GF-D8 (cell line): ENCODE results near the gene PCNT.
A peak's percentile ranks its signal among the peaks of the same experiment; 100 is the strongest.
"Not testable (repeated sequence)": the region's sequence is repeated elsewhere in the genome, so short reads cannot be mapped to it uniquely, and the experiment has no call there.

ENCODE experiments used
- DNase-seq: peaks from one replicate; lab custom pipeline; 2025; lab: John Stamatoyannopoulos, UW

The PCNT gene

DNA sequence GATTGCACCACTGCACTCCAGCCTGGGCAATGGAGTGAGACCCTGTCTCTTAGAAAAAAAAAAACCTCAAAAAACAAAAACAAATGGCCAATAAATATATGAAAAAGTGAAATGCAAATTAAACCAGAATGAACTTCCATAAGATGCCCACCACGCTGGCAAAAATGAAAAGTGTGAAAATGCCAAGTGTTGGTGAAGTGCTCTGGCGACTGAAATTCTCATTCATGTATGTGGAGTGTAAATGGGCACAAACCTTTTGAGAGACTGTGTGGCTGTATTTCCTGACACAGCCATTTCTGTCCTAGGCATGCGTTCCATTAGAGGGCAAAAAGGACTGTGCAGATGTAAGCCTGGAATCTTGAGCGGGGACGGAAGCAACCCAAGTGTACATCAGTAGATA lies 19.5 kb upstream of the PCNT start:
- DNase-seq: no peak

DNA sequence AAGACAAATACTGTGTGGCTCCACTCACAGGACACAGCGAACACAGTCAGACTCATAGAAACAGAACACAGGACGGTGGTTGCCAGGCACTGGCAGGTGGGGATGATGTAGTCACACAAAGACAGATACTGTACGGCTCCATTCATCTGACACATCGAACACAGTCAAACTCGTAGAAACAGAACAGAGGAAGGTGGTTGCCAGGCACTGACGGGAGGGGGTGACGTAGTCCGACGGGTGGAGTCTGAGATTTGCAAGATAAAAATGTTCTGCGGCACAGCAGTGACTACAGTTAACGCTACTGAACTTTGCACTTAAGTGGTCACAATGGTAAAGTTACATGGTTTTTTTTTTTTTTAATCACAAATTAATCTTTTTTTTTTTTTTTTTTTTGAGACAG lies 19.0 kb upstream of the PCNT start:
- DNase-seq: no peak

DNA sequence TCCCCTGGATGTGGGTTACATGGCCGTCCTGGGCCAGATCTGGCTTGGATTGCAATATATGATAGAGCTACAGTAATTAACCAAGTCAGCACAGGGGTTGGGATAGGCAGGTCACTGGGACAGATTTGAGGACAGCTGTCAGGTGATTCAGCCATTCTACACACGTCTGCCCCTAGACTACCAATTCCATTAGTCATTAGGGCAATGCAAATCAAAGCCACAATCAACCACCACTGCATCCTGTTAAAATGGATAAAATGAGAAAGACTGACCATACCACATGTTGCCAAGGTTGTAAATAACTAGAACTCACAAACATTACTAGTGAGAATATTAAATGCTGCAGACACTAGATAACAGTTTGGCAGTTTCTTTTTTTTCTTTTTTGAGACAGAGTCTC lies 16.3 kb upstream of the PCNT start:
- DNase-seq: no peak

DNA sequence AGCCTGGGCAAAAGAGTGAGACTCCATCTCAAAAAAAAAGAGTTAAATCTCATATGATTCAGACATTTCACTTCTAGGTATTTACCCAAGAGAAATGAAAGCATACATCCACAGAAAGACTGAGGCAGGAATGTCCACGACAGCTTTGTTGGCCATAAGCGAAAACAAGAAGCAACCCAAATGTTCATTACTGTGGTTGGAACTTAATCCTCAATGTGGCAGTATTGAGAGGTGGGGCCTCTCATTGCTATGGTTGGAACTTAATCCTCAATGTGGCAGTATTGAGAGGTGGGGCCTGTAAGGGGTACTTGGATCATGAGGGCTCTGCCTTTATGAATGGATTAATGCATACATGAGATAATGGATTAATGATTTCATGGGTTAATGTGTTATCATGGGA lies 15.5 kb upstream of the PCNT start:
- DNase-seq: no peak

DNA sequence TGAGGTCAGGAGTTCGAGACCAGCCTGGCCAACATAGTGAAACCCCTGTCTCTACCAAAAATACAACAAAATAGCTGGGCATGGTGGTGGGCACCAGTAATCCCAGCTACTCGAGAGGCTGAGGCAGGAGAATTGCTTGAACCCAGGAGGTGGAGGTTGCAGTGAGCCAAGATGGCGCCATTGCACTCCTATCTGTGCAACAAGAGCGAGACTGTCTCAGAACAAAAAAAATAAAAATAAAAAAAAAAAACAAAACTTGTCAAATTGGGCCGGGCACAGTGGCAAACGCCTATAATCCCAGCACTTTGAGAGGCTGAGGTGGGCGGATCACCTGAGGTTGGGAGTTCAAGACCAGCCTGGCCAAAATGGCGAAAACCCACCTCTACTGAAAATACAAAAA lies 13.7 kb upstream of the PCNT start:
- not testable (repeated sequence) for DNase-seq

DNA sequence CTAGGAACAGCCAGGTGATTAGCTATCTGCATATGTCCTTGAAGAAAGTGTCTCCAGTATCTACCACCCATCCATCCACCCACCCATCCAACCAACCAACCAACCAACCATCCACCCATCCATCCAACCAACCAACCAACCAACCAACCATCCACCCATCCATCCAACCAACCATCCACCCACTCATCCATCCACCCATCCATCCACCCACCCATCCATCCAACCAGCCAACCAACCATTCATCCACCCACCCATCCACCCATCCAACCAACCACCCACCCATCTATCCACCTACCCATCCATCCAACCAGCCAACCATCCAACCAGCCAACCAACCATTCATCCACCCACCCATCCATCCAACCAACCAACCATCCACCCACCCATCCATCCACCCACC lies 12.4 kb upstream of the PCNT start:
- no peak for DNase-seq

DNA sequence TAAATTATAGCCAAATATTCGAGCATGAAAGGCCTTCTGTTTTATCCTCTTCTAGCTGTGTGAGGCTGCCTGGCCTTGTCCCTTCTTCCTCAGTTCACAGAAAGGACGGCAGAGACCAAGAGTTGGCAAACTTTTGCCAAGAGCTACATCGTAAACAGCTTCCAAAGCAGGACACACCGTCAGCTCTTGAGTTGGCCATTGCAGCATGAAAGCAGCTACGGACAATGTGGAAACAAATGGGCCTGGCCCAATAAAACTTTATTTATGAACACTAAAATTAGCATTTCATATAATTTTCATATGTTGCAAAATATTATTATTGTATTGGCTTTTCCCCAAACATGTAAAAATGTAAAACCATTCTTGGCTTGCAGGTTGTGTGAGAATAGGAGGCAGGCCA lies 11.0 kb upstream of the PCNT start:
- DNase-seq: no peak

DNA sequence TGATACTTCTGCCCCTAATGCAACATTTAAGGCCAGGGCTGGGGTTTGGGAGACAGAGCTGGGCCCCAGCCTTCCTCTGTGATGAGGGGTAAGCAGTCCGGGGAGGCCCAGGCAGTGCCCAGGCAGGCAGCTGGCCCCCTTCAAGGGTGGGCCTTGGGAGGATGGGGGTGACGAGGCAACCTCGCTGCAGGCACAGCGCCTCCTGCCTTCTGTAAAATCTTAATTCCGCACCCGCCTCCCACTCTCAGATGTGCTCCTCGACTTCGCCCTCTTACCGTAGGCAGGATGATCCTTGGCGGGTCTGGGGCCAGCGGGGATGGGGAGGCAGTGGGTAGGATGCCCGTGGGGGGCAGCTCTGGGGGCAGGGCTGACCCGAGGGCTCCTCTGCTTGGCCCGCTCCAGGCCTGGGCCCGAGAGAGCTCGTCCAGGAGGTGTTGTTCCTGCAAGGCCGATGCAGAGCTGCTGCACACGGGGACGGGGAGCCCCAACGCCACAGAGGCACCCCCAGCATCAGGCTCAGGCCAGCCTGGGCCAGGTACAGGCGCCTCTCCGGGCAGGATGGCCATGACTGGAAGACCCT lies 9.4 kb upstream of the PCNT start:
- no peak for DNase-seq

DNA sequence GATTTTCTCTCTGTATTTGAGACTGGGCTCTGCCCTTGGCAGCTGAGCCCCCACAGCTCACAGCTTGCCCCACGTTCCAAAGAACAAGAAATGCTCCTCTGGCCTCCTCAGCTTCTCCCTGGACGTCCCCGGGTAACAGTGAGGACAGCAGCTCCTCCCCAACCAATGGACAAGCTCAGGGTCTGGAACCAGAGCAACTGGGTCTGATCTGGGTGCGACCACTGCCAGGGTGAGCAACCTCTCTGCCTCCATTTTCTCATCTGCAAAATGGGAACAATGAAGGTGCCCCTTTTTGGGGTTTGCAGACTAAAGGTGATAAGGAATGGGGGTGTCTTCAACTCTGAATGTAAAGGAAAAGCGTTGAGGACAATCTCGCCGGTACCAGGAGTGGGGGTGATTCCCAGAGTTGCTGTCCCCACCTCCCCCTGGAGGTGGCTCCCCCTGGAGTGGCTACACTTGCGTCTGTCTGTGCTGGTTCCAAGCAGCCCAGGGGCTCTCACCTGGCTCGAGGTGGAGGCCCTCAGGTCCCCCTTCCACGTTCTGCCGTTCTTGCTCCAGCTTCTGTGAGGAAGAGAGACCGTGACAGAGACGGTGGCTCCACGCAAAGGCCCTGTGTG lies 7.1 kb upstream of the PCNT start:
- no peak for DNase-seq

DNA sequence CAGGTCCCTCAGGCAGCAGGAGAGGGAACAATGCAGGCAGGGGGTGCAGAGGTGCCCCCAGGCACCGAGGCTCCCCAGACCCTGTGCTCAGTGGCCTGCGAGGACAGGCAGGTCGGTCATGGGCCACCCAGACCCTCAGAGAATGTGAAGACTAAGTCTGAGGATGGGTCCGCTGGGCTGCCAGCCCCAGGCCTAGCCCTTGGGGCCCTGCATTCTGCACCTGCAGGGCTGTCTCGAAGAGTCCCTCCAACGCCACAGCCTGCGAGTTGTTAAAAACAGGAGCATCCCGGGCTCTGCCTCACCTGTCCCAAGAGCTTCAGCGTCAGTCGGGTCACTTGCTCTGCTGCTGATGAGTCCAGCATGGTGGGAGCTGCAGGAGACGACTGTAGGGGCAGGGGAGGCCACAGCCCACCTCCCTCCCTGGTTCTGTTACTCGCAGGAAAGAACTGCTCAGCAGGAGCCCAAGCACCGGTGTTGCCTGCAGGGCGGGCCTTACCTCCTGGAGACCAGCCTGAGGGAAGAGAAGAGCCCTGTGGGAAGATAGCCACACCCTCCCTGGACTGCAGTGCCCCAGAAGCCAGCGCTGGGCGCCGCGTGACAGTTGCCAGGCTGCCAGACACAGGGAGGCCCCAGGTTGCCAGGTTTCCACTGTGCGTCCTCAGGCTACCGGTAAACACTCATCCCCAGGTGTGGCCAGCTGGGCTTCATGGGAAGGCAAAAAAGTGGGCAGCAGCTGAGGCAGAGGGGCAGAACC lies 6.1 kb upstream of the PCNT start:
- DNase-seq: no peak

DNA sequence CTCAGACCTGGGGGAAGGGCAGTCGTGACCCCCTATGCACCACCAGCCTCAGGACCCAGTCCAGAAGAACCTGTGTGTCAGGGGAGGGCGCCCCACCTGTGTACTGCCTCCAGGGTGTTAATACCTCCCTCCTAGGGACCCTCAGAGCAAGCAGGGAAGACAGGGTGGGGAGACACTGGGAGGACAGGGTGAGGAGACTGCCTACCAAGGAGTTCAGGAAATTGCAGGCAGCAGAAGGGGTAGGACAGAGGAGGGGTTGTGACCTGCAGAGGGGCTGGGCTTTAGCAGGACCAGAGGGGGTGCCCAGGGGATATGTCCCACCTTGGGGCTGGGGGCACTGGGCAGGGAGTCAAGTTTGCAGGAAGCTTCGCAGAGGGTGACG lies 5.5 kb upstream of the PCNT start:
- no peak for DNase-seq

DNA sequence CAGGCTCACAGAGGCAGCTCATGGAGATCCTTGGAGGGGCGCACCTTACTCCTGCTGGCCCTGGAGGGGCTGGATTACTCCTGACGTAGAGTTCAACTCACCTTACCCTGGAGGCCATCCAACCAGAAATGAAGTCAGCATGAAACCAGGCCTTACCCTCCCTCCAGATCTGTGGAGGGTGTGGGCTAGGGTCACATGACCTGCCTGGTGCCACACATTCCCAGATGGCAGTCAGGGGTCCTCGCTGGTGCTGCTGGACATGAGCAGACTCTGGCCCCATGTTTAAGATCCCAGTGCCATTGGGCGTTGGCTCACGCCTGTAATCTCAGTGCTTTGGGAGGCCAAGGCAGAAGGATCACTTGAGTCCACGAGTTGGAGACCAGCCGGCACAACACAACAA lies 4.8 kb upstream of the PCNT start:
- no peak for DNase-seq

DNA sequence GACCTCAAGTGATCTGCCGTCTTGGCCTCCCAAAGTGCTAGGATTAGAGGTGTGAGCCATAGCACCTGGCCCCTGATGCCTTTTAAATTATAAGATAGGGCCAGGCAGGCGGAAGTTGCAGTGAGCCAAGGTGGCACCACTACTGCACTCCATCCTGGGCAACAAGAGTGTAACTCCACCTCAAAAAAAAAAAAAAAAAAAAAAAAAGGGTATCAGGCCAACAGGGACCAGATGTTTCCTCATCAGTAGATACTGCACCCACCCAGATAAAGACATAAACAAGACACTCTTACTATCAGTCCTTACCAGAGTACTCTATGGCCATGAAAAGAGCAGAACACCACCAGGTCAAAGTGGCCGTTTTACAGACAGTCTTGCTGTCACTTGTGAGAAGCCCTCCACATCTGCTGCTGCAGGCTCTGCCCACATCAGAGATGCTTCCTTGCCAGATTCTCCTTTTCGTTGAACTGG lies 3.6 kb upstream of the PCNT start:
- peak; percentile 39 for DNase-seq

DNA sequence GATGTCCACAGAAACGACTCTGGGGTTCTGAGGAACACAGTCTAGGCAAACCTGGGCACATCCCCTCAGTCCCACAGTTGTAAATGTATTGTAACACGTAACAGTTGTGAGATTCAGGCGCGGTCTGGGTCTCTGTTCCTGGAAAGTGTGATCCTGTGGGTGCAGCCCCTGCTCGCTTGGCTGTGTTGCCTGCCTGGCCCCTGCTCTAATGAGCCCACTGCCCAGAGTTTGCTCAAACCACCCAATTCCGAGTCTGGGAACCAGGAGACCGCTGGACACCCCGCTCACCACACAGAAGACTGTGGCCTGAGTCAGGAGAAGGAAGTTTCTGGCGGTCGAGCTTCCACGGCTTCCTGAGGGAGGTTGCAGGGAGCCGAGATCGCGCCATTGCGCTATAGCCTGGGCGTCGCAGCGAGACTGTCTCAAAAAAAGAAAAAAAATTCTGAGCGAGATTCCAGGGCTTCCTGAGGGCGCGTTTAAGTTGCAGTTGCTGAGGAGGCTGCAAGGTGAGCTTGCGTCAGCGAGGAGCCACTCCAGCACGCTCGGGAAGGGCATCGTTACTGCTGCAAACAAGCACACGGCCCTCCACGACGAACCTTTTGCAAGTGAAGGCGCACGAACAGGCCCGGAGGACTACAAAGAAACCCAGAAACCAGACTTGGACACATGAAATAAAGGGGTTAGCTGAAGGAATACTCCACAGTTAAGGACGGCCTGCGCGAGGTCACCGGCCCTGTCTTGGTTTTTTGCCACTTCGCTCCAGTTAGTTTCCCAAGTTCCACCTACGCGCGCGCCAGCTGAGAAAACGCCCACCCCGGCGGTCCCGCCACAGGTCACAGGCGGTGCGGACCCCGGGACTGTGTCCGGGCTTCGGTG lies 1.4 kb upstream of the PCNT start:
- peak; percentile 21 for DNase-seq

DNA sequence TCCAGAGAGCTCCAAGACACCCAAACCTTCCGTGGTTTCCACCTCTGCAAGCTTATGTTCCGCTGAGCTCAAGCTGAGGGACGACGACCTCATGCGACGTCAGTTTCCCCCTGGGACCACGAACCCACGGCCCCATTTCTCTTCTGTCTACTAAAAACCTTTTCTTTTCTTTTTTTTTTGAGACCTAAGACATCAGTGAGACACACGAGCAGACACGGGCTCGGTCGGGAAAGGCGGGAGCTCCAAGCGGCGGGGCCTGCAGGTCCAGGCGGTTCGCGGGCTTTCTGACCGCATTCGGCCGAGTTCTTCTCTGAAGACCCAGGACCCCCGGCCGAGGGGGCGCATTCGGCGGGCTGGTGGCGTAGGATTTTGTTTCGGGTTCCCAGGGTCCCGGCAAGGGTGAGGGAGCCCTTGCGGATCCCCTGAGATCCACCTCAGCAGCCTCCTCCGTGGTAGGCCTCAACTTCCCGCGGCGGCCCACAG lies 688 bp upstream of the PCNT start:
- DNase-seq: no peak

DNA sequence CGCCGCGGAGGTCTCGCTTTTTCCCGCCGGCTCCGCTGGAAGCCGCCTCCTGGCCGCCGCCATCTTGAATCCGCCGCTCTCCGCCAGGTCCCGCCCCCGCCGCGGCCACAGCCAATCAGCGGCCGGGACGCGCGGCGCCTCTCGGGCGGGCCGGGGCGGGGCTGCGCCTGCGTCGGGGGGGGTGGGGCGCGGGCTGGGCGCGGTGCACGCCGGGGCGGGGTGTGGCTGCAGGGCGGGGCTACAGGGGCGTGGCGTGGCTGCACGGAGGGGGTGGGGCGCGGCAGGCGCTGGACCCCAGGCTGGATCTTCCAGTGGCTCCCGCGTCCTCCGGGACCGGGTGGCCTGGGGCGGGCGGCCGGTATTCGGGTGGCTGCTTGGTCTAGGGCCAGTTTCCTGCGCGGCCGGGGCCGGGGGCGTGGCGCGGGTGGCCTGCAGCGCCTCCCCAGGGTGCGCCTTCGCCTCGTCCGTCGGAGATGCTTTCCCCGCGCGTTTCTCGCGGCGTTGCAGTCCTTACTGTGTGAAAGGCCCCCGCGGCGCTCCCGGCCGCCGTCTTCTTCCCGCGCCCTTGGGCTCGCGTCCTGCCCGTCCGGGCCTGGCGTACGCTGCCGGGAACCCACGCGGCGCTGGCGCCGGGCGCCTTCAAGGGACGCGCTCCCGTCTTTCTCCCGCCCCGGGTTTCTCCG lies 575 bp downstream of the PCNT start:
- DNase-seq: peak; percentile 72

DNA sequence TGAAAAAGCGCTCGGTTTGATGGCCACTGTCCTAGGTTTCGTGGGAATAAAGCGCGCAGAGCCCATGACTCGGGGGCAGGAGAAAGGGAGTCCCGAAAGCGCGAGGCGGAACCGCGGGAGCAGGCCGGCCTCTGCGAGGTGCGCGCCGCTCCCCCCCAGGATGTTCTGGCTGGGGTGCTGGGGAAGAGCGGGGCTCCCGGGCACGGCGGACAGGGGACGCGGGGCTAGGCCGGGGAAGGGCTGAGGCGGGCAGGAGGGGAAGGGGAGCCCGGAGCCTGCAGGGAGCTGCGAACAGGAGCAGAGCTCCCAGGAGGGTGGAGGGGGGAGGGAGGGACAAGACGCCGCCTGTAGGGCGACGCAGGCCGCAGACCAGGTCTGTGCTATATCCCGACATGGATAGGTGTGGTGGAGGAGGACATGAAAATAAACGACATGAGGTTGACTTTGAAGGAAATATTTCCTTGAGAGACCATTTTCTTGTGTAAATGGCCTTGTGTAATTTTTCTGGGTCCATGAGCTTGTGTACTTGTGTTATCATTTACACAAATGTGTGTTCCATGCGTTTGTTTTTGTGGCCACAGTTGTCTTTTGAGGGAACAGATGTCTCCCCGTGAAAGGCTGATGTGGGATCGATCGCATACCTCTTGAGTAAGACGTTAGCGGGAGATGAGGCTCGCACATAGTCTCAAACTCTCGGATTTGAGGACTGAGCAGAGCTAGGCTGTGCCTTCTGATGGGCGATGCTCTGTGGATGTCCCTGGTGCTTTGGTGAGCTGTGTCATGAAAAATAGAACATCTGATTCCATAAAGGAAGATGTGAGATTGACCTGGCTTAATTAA lies 1.3 kb downstream of the PCNT start:
- DNase-seq: peak; percentile 29

DNA sequence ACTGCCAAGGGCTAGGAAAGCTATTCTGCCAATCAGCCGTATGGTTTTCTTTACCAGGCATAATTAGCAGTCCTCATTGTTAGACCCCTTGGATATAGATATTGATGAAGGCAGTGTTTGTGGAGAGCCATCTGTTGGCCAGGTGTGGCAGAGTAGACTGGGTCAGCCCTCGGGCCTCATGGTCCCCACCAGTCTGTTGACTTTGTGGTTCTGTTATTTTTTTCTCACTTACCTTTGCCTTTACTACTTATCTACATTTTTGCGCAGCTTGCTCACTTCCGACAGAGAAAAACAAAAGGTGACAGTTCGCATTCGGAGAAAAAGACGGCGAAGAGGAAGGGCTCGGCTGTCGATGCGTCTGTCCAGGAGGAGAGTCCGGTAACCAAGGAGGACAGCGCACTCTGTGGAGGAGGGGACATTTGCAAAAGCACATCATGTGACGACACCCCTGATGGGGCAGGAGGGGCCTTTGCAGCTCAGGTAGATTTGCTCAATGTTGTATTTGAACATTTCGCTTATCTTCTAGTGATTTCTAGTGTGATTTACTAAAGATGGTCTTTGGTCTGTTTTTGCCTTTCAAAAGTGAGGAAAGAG lies 2.3 kb downstream of the PCNT start:
- DNase-seq: no peak

DNA sequence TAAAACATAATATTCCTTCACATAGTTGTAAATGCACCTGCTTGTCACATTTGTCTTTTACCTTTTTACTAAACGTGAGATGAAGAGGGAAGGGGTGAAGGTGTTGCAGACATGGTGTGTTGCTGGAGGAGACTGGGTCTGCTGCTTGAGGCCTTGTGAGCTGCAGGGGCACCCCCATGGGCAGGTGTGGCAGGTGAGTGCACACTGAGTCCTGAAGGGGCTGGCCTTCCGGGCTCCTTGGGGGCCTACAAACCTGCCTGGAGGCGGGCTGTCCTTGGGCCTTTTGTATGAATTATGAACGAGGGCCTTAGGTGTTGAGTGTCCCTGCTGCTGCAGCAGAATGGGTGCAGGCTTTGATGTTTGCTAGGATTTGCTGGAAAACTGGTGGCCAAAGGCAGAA lies 3.8 kb downstream of the PCNT start:
- DNase-seq: no peak

DNA sequence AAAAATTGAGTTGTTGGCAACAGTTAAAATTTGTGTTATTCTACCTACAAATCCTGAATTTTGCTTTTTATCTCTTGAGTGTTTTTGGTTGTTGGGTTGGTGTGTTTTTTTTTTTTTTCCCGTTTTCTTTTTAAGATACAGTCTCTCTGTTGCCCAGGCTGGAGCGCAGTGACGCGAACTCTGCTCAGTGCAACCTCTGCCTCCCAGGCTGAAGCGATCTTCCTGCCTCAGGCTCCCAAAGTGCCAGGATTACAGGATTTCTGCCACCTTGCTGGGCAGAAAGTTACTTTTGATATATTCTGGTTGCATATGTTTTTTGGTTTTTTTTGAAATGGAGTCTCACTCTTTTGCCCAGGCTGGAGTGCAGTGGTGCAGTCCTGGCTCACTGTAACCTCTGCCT lies 4.2 kb downstream of the PCNT start:
- no peak for DNase-seq

DNA sequence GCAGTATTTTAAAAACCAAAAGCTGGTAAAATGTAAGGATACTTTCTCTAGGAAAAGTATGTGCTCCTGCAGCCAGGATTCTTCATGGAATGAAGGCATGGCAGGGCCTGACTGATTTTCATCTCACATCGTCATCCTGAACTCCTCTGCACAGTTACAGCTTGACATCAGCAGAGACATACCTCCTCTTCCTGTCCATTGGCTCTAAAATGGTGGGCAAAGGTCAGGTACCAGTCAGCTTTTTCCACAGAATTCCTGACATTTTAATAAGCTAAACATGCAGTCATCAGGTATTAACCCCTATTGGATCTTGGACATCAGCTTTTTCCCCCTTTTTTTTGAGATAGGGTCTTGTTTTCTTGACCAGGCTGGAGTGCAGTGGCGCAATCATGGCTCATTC lies 5.8 kb downstream of the PCNT start:
- no peak for DNase-seq
